CD4-positive, alpha-beta T cell treated with Interleukin-15 for 4 hours (primary cell): ENCODE measurements around the gene SFI1.
A peak's percentile ranks its signal among the peaks of the same experiment; 100 is the strongest.

Source experiments
- DNase-seq: peaks from one replicate; pipeline ENCODE4 v3.0.0-alpha.2; 2020; ENCODE audit warnings: low spot score

The SFI1 gene

DNA sequence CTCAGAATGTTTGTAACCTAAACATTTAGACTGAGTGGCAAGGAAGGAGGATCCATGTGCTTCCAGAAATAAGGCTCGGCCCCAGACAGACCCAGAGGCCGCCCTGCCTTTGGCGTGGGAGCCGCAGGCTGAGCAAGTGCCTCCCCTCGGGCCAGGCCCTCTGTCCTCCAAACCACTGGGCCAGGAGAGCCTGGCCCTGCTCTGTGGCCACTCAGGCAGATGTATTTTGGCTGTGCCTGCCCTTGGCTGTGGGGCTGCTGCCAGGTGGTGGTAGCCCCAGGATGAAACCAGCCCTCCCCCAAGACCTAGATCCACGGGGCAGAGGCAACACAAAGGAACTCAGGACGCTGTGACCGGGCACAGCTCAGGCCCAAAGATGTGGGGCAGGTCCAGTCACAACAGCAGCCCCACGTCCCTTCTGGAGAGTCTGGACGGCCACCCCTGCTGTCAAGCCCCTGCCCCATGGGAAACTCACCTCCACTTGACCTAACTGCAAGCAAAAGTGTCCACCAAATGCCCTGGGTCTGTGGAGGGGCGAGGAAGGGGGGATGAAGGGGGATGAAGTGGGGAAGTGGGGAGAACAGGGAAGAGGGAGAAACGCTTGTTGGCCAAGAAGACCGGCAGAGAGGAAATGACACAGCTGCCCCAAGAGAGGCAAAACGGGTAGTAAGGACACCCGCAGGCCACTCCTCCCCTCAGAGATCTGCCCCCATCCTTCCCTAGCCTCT lies 141.7 kb downstream of the SFI1 start:
- no peak for DNase-seq

- no peak for DNase-seq
These were observed 143.2 kb downstream of the SFI1 start for GRCh38 chr22:31639436-31640039.

DNA sequence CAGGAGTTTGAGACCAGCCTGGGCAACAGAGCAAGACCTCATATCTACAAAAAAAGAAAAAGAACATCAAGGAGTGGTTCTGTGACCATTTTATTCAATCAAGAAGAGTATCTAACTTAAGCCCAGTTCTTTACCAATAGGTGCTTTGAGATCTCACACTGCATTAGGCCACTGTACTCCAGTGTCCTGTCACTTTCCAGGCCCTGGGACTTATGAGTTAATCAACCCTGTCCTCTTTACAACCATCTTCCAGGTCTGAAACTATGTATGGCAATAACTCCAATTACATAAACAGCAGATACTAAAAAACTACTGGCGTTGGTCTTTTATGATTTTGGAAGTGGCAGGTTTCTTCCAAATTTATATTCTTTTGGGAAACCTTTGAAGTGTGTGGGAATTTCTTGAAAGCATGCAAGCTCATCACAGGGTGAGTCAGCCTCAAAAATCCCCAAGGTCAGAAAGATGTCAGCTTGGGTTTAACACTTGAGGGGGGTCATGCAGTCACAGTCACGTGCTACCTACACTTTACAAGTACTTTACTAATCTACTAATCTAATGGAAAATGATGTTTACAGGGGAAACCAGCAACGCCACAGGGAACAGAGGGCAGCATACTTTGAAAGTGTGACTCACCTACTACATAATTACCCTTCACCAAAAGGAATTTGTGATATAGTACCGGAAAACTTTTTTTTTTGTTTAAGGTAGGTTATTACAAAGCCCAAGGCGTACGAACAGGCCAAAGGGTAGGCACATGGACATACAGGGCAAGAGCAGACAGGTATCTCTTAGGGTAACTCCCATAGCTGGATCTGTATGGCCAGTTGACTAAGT lies 150.1 kb downstream of the SFI1 start:
- DNase-seq: peak; percentile 41

GRCh38 chr22:31647066-31647465 lies 150.7 kb downstream of the SFI1 start:
- no peak for DNase-seq

GRCh38 chr22:31647523-31648320 lies 151.4 kb downstream of the SFI1 start:
- DNase-seq: no peak

DNA sequence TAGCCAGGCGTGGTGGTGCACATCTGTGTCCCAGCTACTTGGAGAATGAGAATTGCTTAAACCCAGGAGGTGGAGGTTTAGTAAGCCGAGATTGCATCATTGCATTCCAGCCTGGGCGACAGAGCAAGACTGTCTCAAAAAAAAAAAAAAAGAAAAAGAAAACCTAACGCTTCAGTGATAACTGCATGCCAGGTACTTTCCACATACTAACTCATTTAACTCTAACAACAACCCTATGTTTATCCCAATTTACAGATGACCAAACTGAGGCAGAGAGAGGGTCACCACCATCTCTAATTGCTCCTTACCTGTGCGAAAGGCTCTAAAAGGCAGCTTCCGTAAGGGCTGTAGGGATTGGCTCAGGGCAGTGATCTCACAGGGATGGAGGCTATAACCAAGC lies 154.1 kb downstream of the SFI1 start:
- DNase-seq: no peak

GRCh38 chr22:31651664-31652063 lies 155.3 kb downstream of the SFI1 start:
- no peak for DNase-seq

GRCh38 chr22:31652088-31652487 lies 155.8 kb downstream of the SFI1 start:
- no peak for DNase-seq

DNA sequence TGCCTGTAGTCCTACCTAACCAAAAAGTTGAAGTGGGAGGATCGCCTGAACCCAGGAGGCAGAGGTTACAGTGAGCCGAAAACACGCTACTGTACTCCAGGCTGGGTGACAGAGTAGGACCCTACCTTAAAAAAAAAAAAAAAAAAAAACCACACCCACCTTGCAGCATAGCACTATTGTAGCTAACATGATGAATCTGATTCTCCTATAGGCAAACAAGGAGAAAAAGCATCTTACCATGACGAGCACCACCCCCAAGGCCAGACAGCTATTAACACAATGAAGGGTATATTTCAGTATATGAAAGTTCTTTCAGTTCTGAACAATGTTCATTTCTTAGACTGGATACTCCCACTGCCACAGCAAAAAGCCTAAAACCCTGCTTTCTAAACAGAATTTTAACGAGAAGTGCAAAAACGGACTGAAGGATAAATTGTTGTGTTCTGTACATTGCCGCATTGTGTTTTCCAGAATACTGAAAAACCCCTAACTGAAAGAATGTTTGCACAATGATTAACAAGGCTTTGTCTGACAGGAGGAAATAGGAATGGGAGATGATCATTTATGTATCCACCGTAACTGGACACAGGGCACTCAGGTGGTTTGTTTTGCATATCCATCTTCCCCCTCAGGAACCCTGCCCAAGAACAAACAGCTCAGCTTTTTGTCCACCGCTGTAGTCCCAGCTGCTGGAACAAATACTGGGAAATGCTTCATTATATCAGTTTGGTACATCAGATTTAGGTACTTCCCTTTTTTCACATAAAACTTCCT lies 156.8 kb downstream of the SFI1 start:
- no peak for DNase-seq

GRCh38 chr22:31653944-31654343 lies 157.6 kb downstream of the SFI1 start:
- DNase-seq: no peak

DNA sequence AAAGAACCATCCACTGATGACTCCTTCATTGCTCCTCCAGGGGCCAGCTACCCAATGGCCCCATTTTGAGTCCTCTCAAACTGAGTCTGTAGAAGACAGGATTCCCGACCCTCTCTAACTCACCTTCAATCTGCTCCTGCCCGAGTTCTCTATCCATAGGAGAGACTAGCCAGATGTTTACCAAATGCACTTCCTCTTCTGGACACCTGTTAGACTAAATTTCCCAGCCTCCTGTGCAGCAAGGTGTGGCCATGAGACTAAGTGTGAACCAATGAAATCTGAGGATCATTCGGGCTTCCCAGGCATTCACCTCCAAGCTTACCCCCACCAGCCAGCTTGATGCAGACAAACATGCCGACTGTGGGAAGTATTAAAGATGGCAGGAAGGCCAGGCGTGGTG lies 158.1 kb downstream of the SFI1 start:
- no peak for DNase-seq

GRCh38 chr22:31659246-31659645 lies 162.9 kb downstream of the SFI1 start:
- DNase-seq: no peak

DNA sequence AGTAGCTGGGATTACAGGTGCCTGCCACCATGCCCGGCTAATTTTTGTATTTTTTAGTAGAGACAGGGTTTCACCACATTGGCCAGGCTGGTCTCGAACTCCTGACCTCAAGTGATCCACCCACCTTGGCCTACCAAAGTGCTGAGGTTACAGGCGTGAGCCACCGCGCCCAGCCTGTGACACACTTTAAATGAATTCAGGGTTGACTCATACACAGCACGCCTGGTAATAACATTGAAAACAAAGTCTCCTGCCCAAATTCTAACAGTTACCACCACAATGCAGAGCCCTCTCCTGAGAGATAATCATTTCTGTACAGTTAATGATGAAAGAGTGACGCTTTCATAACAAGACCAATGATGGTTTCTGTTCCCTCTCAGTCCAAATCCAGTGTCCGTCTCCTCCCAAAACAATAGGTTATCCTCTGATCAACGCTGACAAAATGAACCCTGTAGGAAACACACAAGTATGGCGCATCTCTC lies 164.6 kb downstream of the SFI1 start:
- DNase-seq: peak; percentile 68

DNA sequence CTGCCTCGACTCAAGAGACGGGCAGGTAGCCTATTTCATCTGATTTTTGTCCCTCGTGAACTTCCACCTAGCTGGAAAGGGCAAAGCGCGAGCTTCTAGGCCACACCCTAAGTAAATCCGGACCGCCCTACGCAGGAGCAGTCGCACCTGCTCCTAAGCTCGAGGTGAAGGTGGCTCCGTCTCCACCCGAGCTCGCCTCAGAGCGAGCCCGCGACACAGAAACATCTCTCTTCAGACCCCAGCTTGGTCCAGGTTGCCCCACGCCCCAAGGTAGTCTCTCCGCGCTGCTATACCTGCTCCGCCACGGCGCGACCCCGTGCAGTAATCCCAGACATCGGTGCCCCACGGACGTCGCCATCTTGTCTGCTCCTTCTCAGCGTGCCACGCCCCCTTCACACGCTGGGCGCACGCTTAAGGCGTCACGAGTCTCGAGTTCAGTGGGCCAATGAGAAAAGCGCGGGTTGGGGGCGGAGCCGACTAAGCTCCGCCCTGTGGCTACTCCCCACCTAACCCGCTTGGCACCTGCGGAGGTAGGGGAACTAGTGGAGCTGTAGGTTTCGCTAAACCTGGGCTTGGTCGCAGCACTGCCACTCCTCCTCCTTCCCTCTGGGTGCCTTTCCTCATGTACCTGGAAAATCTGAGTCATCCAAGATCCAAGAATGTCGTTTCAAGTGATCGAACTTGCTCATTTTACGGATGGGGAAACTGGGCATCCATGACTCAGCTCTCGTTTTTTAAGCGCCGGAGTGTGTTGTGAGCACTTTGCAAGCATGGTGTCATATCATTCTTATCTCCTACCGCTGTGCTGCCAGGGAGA lies 165.7 kb downstream of the SFI1 start, which contains the start of gene PISD:
PISD (minus strand) TSS at position 365 of the 817 bp plus-strand sequence; CDS start at position 358, 7 bp downstream.
- peak; percentile 97 for DNase-seq

- no peak for DNase-seq
These were observed 166.3 kb downstream of the SFI1 start for GRCh38 chr22:31662668-31663037.
